ENCODE results near the gene CCDC170.

CCDC170 gene

GRCh38 chr6:151629791-151630190 lies 136.0 kb downstream of the CCDC170 start:
- no peak for FAIRE-seq
- DNase-seq (ENCODE audit: insufficient read length, low spot score), result no peak
- TF ChIP-seq POLR2A (IDR thresholded peaks at IDR 0.05; ENCODE audit: low read depth, low read length), result no peak

DNA sequence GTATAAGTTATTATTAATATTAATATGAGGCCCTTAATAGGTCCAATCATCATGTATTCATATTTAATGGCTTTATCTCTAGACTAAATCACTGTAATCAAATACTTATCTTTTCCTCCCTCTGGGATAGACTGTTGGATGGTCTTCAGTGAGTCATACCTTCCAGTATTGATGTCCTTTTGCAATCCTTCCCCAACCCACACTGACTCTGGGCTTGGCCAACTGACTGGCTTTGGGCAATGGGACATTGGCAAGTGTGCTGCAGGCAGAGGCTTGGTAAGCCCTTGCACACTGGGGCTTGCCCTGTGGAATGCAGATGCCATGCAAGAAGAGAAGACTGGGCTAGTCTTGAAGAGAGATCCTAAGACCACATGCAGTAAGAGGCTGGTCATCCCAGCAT lies 136.6 kb downstream of the CCDC170 start:
- no peak for DNase-seq (ENCODE audit: insufficient read length, low spot score)
- no peak for TF ChIP-seq POLR2A (IDR thresholded peaks at IDR 0.05; ENCODE audit: low read depth, low read length)
- no peak for FAIRE-seq

- no peak for FAIRE-seq
- no peak for DNase-seq (ENCODE audit: insufficient read length, low spot score)
- no peak for TF ChIP-seq POLR2A (IDR thresholded peaks at IDR 0.05; ENCODE audit: low read depth, low read length)
Observed at GRCh38 chr6:151630991-151631655, 137.3 kb downstream of the CCDC170 start.

GRCh38 chr6:151632415-151632987 lies 138.7 kb downstream of the CCDC170 start:
- no peak for FAIRE-seq

DNA sequence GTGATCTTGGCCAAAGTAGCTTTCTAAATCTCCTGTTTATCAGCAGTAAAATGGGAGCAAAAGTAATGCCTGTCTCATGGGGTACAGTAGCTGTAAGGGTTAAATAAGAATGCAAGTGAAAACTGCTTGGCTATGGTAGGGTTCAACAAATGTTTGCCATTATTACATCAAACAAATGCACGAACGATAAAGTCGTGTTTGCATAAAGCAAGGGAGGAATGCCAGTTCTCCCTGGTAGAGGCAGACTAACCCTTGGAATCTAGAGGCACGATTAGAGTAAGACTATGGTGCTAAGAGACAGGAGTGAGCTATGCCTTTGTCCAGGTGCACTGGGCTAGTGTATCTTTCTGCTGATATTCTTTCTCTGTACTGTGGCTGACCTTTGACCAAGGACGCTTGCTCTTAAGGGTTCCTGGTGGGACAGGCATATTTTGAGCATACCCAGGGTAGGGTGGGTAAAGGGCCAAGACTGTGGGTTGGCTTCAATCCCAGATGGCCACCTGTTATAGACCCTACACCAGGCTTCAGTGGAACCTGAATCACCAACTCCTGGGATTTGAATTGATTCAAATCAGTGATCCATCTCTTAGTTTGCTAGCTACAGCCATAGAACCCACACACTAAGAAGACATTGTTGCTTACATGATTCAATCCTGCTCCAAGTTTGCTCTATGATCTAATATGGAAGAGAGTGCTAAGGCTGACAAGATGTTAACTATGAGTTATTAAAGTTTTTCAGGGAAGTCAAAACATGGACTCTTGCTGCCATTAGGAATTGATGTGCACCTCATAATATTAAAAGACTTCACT lies 139.9 kb downstream of the CCDC170 start:
- DNase-seq (ENCODE audit: insufficient read length, low spot score) (no peak), FAIRE-seq (no peak)
- TF ChIP-seq POLR2A (IDR thresholded peaks at IDR 0.05; ENCODE audit: low read depth, low read length), result no peak

More at GRCh38 chr6:151632415-151632987, 138.7 kb downstream of the CCDC170 start:
- no peak for TF ChIP-seq POLR2A (IDR thresholded peaks at IDR 0.05; ENCODE audit: low read depth, low read length)
- DNase-seq (ENCODE audit: insufficient read length, low spot score), result no peak

GRCh38 chr6:151634336-151634720 lies 140.5 kb downstream of the CCDC170 start:
- FAIRE-seq, result no peak
- no peak for TF ChIP-seq POLR2A (IDR thresholded peaks at IDR 0.05; ENCODE audit: low read depth, low read length)
- DNase-seq (ENCODE audit: insufficient read length, low spot score), result no peak

DNA sequence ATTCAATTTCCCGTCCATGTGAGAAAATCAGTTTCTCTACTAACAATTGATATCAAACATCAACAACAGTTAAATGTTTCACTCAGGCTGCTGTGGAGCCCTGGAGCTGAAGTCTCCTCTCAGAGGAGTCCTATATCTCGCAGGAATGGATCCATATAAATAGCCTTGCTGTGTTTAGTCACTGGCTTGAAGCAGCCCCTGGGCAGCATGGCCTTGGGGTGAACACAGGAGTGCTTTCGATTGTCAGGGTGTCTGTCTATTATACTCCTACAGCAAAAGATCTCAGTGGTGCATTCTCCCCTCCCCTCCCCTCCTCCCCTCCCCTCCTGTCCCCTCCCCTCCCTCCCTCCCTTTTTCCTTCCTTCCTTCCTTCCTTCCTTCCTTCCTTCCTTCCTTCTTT lies 141.9 kb downstream of the CCDC170 start:
- no peak for FAIRE-seq

DNA sequence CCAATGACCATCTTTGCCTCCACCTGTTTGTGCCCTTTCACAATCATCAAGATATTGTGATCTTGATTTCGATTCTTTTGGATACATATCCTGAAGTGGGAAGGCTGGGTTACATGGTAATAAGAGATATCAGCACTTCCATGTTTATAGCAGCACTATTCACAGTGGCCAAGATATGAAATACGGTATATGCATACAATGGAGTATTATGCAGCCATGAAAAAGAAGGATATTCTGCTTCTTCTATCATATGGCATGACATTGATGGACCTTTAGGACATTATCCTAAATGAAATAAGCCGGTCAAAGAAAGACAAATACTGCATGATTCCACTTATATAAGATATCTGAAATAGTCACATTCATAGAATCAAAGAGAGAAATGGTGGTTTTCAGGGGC lies 144.0 kb downstream of the CCDC170 start:
- DNase-seq (ENCODE audit: insufficient read length, low spot score) (no peak), FAIRE-seq (no peak)
- TF ChIP-seq POLR2A (IDR thresholded peaks at IDR 0.05; ENCODE audit: low read depth, low read length), result no peak

More for the DNA sequence above, 141.9 kb downstream of the CCDC170 start:
- TF ChIP-seq POLR2A (IDR thresholded peaks at IDR 0.05; ENCODE audit: low read depth, low read length), result no peak
- no peak for DNase-seq (ENCODE audit: insufficient read length, low spot score)

DNA sequence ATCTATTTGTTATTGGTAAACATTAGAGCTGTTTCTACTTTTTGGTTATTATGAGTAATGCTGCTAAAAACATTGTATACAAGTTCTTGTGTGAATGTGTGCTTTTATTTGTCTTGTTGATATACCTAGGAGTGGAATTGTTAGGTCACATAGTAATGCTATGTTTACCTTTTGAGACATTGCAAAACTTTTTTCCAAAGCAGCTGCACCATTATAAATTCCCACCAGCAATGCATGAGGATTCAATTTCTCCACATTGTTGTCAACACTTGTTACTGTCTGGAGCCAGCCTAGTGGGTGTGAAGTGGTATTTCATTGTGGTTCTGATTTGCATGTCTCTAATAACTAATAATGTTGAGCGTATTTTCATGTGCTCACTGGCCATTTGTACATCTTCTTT lies 145.9 kb downstream of the CCDC170 start:
- DNase-seq (ENCODE audit: insufficient read length, low spot score) (no peak), FAIRE-seq (no peak)
- no peak for TF ChIP-seq POLR2A (IDR thresholded peaks at IDR 0.05; ENCODE audit: low read depth, low read length)

DNA sequence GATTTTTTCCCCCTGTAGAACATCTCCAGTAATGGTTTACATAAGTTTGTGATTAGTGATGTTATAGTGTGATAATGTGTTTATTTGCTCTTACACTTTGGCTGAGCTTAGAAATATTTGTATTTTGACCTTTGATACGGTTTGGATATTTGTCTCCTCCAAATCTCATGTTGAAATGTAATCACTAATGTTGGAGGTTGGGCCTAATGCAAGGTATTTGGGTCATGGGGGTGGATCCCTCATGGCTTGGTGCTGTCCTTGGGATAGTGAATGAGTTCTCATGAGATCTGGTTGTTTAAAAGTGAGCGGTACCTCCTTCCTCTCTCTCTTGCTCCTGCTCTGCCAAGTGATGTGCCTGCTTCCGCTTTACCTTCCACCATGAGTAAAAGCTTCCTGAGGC lies 147.2 kb downstream of the CCDC170 start:
- no peak for TF ChIP-seq POLR2A (IDR thresholded peaks at IDR 0.05; ENCODE audit: low read depth, low read length)
- FAIRE-seq, result no peak

GRCh38 chr6:151647976-151648639 lies 154.3 kb downstream of the CCDC170 start:
- DNase-seq (ENCODE audit: insufficient read length, low spot score) (no peak), FAIRE-seq (no peak)
- TF ChIP-seq POLR2A (IDR thresholded peaks at IDR 0.05; ENCODE audit: low read depth, low read length), result no peak

More for the DNA sequence above, 147.2 kb downstream of the CCDC170 start:
- DNase-seq (ENCODE audit: insufficient read length, low spot score), result no peak

DNA sequence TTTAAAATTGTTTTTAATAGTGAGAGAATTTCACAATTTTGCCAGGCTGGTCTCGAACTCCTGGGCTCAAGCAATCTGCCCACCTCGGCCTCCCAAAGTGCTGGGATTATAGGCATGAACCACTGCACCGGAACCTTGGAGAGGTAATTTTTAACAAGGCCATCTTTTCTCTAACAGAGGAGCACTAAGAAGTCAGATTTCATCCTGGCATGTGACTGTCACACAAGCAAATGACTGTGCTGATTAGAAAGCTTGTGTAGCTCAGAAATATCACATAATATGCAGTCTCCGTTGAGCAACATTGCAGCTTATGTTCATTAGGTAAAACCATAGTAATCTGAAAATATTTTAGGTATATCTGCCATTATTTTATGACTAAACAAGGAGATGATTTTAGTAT lies 156.0 kb downstream of the CCDC170 start:
- no peak for DNase-seq (ENCODE audit: insufficient read length, low spot score)
- TF ChIP-seq POLR2A (IDR thresholded peaks at IDR 0.05; ENCODE audit: low read depth, low read length), result no peak
- no peak for FAIRE-seq

- FAIRE-seq (no peak), DNase-seq (ENCODE audit: insufficient read length, low spot score) (no peak)
- no peak for TF ChIP-seq POLR2A (IDR thresholded peaks at IDR 0.05; ENCODE audit: low read depth, low read length)
Observed at GRCh38 chr6:151651639-151652038, 157.8 kb downstream of the CCDC170 start.

DNA sequence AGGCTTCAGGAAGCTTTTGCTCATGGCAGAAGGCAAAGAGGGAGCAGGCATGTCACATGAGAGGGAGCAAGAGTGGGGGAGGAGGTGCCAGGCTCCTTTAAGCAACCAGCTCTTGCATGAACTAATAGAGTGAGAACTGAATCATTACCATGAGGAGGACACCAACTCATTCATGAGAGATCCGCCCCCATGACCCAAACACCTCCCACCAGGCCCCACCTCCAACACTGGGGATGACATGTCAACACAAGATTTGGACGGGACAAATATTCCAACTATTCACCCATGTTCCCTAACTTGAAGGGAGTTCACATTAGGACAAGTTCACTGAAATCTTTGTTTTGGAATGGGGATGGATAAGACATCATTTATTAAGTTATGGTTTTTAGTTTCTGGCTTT lies 158.5 kb downstream of the CCDC170 start:
- DNase-seq (ENCODE audit: insufficient read length, low spot score) (no peak), FAIRE-seq (no peak)
- TF ChIP-seq POLR2A (IDR thresholded peaks at IDR 0.05; ENCODE audit: low read depth, low read length), result no peak
